ENCODE measurements around the gene DNAJC17. TPM values are rescaled to one million over a fixed set of nuclear protein-coding genes. Genes with fewer than 3 reads are reported as not detected.
A peak's percentile ranks its signal among the peaks of the same experiment; 100 is the strongest.

The DNAJC17 gene
- total and polyA plus RNA-seq, 4 donors: 12.8 to 47.4 (median 31.0) TPM

DNA sequence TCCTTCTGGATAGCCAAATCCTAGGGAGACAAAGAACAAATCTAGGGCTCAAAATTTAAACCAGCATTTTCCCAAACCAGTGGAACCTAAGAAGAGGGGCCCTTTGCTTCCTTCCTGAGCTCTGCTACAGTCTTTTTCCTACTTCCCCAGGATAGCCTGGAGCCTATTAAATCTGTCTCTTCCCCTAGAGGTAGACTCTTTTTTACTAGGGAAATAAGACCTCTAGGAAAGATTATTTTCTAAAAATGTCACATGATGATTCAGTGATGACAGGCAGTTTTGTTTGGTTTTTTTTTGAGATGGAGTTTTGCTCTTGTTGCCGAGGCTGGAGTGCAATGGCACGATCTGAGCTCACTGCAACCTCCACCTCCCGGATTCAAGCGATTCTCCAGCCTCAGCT is 70.7 kb downstream of the DNAJC17 start:
- Histone ChIP-seq H3K36me3 (ENCODE audit: control insufficient read depth, insufficient read depth, low read length) (peaks cover 66% of the 10 kb centered on the region), H3K4me3 (ENCODE audit: low read depth, low read length) (no peak overlapping the region), H3K9me3 (ENCODE audit: control insufficient read depth, insufficient read depth, low read length) (no peaks in the 10 kb centered on the region), H3K4me1 (ENCODE audit: control insufficient read depth, insufficient read depth, low read length) (no peaks in the 10 kb centered on the region), H3K27ac (ENCODE audit: low read depth, low read length) (no peak overlapping the region), H3K27me3 (ENCODE audit: control insufficient read depth, insufficient read depth, low read length) (no peaks in the 10 kb centered on the region)
- WGBS (ENCODE audit: insufficient coverage): no CpG with 5 or more reads among the region's 4 CpGs
- DNase-seq (ENCODE audit: low read depth in 4 of 6, low spot score in 6 of 6): no peak

DNA sequence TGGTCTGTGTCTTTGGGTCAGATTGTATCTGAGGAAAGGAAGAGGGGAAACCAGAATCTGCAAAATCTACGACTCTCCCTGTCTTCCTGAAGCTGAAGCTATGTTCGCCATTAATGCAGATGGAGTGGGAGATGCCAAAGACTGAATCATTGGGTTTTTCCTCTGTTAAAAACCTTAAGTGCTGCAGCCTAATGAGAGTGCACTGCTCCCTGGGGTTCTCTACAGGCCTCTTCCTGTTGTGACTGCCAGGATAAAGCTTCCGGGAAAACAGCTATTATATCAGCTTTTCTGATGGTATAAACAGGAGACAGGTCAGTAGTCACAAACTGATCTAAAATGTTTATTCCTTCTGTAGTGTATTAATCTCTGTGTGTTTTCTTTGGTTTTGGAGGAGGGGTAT is 76.2 kb downstream of the DNAJC17 start:
- Histone ChIP-seq H3K27ac (ENCODE audit: low read depth, low read length) (no peak overlapping the region), H3K4me1 (ENCODE audit: control insufficient read depth, insufficient read depth, low read length) (no peaks in the 10 kb centered on the region), H3K4me3 (ENCODE audit: low read depth, low read length) (no peak overlapping the region), H3K36me3 (ENCODE audit: control insufficient read depth, insufficient read depth, low read length) (peaks cover 34% of the 10 kb centered on the region), H3K27me3 (ENCODE audit: control insufficient read depth, insufficient read depth, low read length) (no peaks in the 10 kb centered on the region), H3K9me3 (ENCODE audit: control insufficient read depth, insufficient read depth, low read length) (no peaks in the 10 kb centered on the region)
- WGBS (ENCODE audit: insufficient coverage): 77% methylated on average over 3 of the region's 3 CpGs
- DNase-seq (ENCODE audit: low read depth in 4 of 6, low spot score in 6 of 6): peak in 1 of 6 donors; percentile 8

DNA sequence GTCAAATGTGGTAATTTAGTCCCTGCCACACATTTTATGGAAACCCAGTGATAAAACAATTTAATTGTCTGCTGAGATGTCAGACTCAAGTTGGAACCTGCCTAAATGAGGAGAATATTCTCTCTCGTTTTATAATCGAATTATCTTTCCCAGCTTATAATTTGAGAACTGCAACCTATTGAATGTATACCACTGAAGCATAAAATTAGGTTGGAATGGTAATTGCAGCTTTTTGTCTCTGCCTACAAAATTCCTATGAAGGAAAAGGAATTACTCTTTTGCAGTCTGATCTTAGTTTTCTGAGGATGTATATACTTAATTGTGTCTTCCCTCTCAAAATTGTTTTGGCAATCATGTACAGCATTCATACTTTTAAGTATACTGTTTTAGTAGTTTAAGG is 83.4 kb downstream of the DNAJC17 start:
- no peak for DNase-seq (ENCODE audit: low read depth in 4 of 6, low spot score in 6 of 6)
- Histone ChIP-seq H3K4me1 (ENCODE audit: control insufficient read depth, insufficient read depth, low read length) (no peaks in the 10 kb centered on the region), H3K36me3 (ENCODE audit: control insufficient read depth, insufficient read depth, low read length) (no peaks in the 10 kb centered on the region), H3K27me3 (ENCODE audit: control insufficient read depth, insufficient read depth, low read length) (no peaks in the 10 kb centered on the region), H3K4me3 (ENCODE audit: low read depth, low read length) (no peak overlapping the region), H3K9me3 (ENCODE audit: control insufficient read depth, insufficient read depth, low read length) (no peaks in the 10 kb centered on the region), H3K27ac (ENCODE audit: low read depth, low read length) (no peak overlapping the region)
- WGBS (ENCODE audit: insufficient coverage): no CpG with 5 or more reads among the region's 2 CpGs

DNA sequence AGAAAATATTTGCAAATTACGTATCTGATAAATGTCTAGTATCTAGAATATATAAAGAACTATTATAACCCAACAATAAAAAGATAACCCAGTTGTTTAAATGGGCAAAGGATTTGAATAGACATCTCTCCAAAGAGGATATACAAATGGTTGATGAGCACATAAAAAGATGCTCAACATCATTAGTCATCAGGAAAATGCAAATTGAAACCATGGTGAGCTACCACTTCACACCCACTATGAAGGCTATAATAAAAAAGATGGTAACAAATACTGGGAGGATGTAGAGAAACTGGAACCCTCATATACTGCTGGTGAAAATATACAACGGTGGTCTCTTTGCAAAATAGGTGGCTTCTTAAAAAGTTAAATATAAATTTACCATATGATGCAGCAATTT is 84.3 kb downstream of the DNAJC17 start:
- H3K27ac ChIP-seq (ENCODE audit: low read depth, low read length): no peak overlapping the region
- DNase-seq (ENCODE audit: low read depth in 4 of 6, low spot score in 6 of 6): no peak
- H3K27me3 ChIP-seq (ENCODE audit: control insufficient read depth, insufficient read depth, low read length): no peaks in the 10 kb centered on the region
- H3K9me3 ChIP-seq (ENCODE audit: control insufficient read depth, insufficient read depth, low read length): no peaks in the 10 kb centered on the region
- no peaks in the 10 kb centered on the region for H3K4me1 ChIP-seq (ENCODE audit: control insufficient read depth, insufficient read depth, low read length)
- no peaks in the 10 kb centered on the region for H3K36me3 ChIP-seq (ENCODE audit: control insufficient read depth, insufficient read depth, low read length)
- no peak overlapping the region for H3K4me3 ChIP-seq (ENCODE audit: low read depth, low read length)
- no CpG with 5 or more reads among the region's 2 CpGs for WGBS (ENCODE audit: insufficient coverage)

DNA sequence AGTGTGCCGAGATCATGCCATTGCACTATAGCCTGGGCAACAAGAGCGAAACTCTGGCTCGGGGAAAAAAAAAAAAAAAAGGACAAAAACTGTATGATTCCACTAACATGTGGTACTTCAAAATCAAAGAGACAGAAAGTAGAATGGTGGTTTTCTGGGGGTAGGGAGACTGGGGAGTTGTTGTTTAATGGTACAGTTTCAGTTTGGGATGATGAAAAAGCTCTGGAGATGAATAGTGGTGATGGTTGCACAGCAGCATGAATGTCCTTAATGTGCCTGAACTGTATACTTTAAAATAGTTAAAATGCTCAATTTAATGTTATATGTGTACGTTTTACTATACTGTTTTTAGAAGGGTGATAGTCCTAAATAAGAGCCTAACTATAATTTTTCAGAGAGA is 84.9 kb downstream of the DNAJC17 start:
- Histone ChIP-seq H3K4me3 (ENCODE audit: low read depth, low read length) (no peak overlapping the region), H3K9me3 (ENCODE audit: control insufficient read depth, insufficient read depth, low read length) (no peaks in the 10 kb centered on the region), H3K27me3 (ENCODE audit: control insufficient read depth, insufficient read depth, low read length) (no peaks in the 10 kb centered on the region), H3K4me1 (ENCODE audit: control insufficient read depth, insufficient read depth, low read length) (no peaks in the 10 kb centered on the region), H3K36me3 (ENCODE audit: control insufficient read depth, insufficient read depth, low read length) (no peaks in the 10 kb centered on the region), H3K27ac (ENCODE audit: low read depth, low read length) (no peak overlapping the region)
- DNase-seq (ENCODE audit: low read depth in 4 of 6, low spot score in 6 of 6): no peak
- WGBS (ENCODE audit: insufficient coverage): 100% methylated on average over 1 of the region's 4 CpGs

DNA sequence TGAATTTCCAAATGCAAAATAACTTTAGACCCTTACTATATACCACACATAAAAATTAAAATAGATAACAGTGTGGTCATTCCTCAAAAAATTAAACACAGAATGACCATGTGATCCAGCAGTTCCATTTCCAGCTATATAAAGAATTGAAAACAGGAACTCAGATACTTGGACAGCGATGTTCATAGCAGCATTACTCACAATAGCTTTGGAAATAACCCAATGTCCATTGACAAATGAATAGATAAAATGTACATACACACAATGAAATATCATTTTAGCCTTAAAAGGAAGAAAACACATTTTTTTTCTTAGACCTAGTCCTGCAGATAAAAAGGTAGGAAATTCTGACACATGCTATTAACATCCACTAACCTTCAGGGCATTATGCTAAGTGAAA is 85.6 kb downstream of the DNAJC17 start:
- Histone ChIP-seq H3K4me1 (ENCODE audit: control insufficient read depth, insufficient read depth, low read length) (no peaks in the 10 kb centered on the region), H3K9me3 (ENCODE audit: control insufficient read depth, insufficient read depth, low read length) (no peaks in the 10 kb centered on the region), H3K27ac (ENCODE audit: low read depth, low read length) (no peak overlapping the region), H3K27me3 (ENCODE audit: control insufficient read depth, insufficient read depth, low read length) (no peaks in the 10 kb centered on the region), H3K4me3 (ENCODE audit: low read depth, low read length) (no peak overlapping the region), H3K36me3 (ENCODE audit: control insufficient read depth, insufficient read depth, low read length) (no peaks in the 10 kb centered on the region)
- no peak for DNase-seq (ENCODE audit: low read depth in 4 of 6, low spot score in 6 of 6)
- WGBS (ENCODE audit: insufficient coverage): no CpG with 5 or more reads among the region's 1 CpG

DNA sequence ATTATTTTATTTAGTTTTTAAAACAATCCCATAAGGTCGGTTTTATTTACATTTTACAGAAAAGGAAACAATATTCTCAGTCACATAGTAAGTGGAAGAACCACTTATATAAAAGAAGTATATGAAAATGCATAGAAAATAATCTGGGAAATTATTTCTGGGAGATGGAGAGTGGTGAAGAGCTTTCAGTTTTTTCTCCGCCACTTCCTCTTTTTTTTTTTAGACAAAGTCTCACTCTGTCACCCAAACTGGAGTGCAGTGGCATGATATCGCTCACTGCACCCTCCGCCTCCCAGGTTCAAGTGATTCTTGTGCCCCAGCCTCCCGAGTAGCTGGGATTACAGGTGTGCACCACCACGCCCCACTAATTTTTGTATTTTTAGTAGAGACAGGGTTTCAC is 91.1 kb downstream of the DNAJC17 start:
- DNase-seq (ENCODE audit: low read depth in 4 of 6, low spot score in 6 of 6): no peak
- Histone ChIP-seq H3K27me3 (ENCODE audit: control insufficient read depth, insufficient read depth, low read length) (no peaks in the 10 kb centered on the region), H3K27ac (ENCODE audit: low read depth, low read length) (no peak overlapping the region), H3K9me3 (ENCODE audit: control insufficient read depth, insufficient read depth, low read length) (no peaks in the 10 kb centered on the region), H3K4me1 (ENCODE audit: control insufficient read depth, insufficient read depth, low read length) (no peaks in the 10 kb centered on the region), H3K4me3 (ENCODE audit: low read depth, low read length) (no peak overlapping the region), H3K36me3 (ENCODE audit: control insufficient read depth, insufficient read depth, low read length) (no peaks in the 10 kb centered on the region)
- WGBS (ENCODE audit: insufficient coverage): 97% methylated on average over 5 of the region's 6 CpGs

Small RNA genes lying within 50 kb of the gene (small RNA-seq; reads per million reads assigned to genes)
- gene SUMO2P15 (ENCODE audit: low replicate concordance): not detected

Other genes starting within 250 kb of the DNAJC17 start
- gene CCDC32, start 242.4 kb downstream of the DNAJC17 start, total RNA-seq: 10 to 100 TPM; 19.7 to 23.7 TPM
- gene CCDC32, start 242.4 kb downstream of the DNAJC17 start, polyA plus RNA-seq (ENCODE audit: insufficient read length in 2 of 2): 10 to 100 TPM; 29.9 to 31.6 TPM
- 10 to 100 TPM in 1 of 2 donors, 1 to 10 TPM in 1; 8.2 to 11.4 TPM for gene RPUSD2, start 238.2 kb downstream of the DNAJC17 start, total RNA-seq
- gene RPUSD2, start 238.2 kb downstream of the DNAJC17 start, polyA plus RNA-seq (ENCODE audit: insufficient read length in 2 of 2): 10 to 100 TPM; 11.3 to 12.0 TPM
- 10 to 100 TPM; 11.2 to 13.7 TPM for gene KNL1, start 213.2 kb downstream of the DNAJC17 start, total RNA-seq
- 1 to 10 TPM; 8.7 to 9.7 TPM for gene KNL1, start 213.2 kb downstream of the DNAJC17 start, polyA plus RNA-seq (ENCODE audit: insufficient read length in 2 of 2)
- 1 to 10 TPM; 2.5 to 3.7 TPM for gene RAD51, start 112.3 kb downstream of the DNAJC17 start, total RNA-seq
- 1 to 10 TPM; 6.3 to 7.9 TPM for gene RAD51, start 112.3 kb downstream of the DNAJC17 start, polyA plus RNA-seq (ENCODE audit: insufficient read length in 2 of 2)
- 10 to 100 TPM; 18.1 to 30.6 TPM for gene RMDN3, start 52.2 kb downstream of the DNAJC17 start, total RNA-seq
- 10 to 100 TPM; 50.0 to 53.1 TPM for gene RMDN3, start 52.2 kb downstream of the DNAJC17 start, polyA plus RNA-seq (ENCODE audit: insufficient read length in 2 of 2)
- 10 to 100 TPM; 14.2 to 18.2 TPM for gene GCHFR, start 43.4 kb downstream of the DNAJC17 start, total RNA-seq
- 10 to 100 TPM; 25.6 to 29.1 TPM for gene GCHFR, start 43.4 kb downstream of the DNAJC17 start, polyA plus RNA-seq (ENCODE audit: insufficient read length in 2 of 2)
- under 1 TPM; 0.17 to 0.20 TPM for gene C15orf62, start 37.5 kb downstream of the DNAJC17 start, total RNA-seq
- 1 to 10 TPM; 2.8 to 6.0 TPM for gene C15orf62, start 37.5 kb downstream of the DNAJC17 start, polyA plus RNA-seq (ENCODE audit: insufficient read length in 2 of 2)
- gene ZFYVE19, start 384 bp downstream of the DNAJC17 start, total RNA-seq: 10 to 100 TPM; 25.2 to 28.0 TPM
- 10 to 100 TPM; 36.6 to 43.2 TPM for gene ZFYVE19, start 384 bp downstream of the DNAJC17 start, polyA plus RNA-seq (ENCODE audit: insufficient read length in 2 of 2)
- gene PPP1R14D, start 21.2 kb upstream of the DNAJC17 start, total RNA-seq: not detected
- gene PPP1R14D, start 21.2 kb upstream of the DNAJC17 start, polyA plus RNA-seq (ENCODE audit: insufficient read length in 2 of 2): under 1 TPM in 1 of 2 donors, not detected in 1; 0.36 TPM
- gene SPINT1, start 36.6 kb upstream of the DNAJC17 start, total RNA-seq: 1 to 10 TPM; 2.9 to 4.5 TPM
- gene SPINT1, start 36.6 kb upstream of the DNAJC17 start, polyA plus RNA-seq (ENCODE audit: insufficient read length in 2 of 2): 1 to 10 TPM; 3.2 to 4.3 TPM
- gene RHOV, start 66.8 kb upstream of the DNAJC17 start, total RNA-seq: 1 to 10 TPM; 1.7 to 2.8 TPM
- 10 to 100 TPM in 1 of 2 donors, 1 to 10 TPM in 1; 9.3 to 12.2 TPM for gene RHOV, start 66.8 kb upstream of the DNAJC17 start, polyA plus RNA-seq (ENCODE audit: insufficient read length in 2 of 2)
- gene VPS18, start 87.0 kb upstream of the DNAJC17 start, total RNA-seq: 10 to 100 TPM; 19.9 to 22.9 TPM
- gene VPS18, start 87.0 kb upstream of the DNAJC17 start, polyA plus RNA-seq (ENCODE audit: insufficient read length in 2 of 2): 10 to 100 TPM; 21.3 to 23.1 TPM
- gene DLL4, start 121.9 kb upstream of the DNAJC17 start, total RNA-seq: 1 to 10 TPM; 5.8 to 7.5 TPM
- gene DLL4, start 121.9 kb upstream of the DNAJC17 start, polyA plus RNA-seq (ENCODE audit: insufficient read length in 2 of 2): 1 to 10 TPM; 5.6 to 8.5 TPM
- 1 to 10 TPM; 3.6 to 4.6 TPM for gene CHAC1, start 146.0 kb upstream of the DNAJC17 start, total RNA-seq
- gene CHAC1, start 146.0 kb upstream of the DNAJC17 start, polyA plus RNA-seq (ENCODE audit: insufficient read length in 2 of 2): 10 to 100 TPM; 17.0 to 17.7 TPM